Gastrocnemius medialis (tissue), 4 donors: ENCODE measurements around the gene PHF1.

Experiments
- CTCF ChIP-seq, 5 experiments: fragments of 450-650 bp in 3 of 5; fragments of 200-600 bp in 2 of 5; sonication (generic) in 2 of 5; IDR thresholded peaks in 4 of 5; conservative IDR thresholded peaks in 1 of 5; 1 replicate in 4 of 5; 2 replicates in 1 of 5; pipeline ENCODE4 v1.5.1; 2016 to 2019; ENCODE audit warnings: antibody characterized with exemption in 5 of 5, mild to moderate bottlenecking in 3 of 5, moderate library complexity in 3 of 5
- POLR2A ChIP-seq, 2 donors: fragments of 450-650 bp; IDR thresholded peaks; one replicate each; pipeline ENCODE4 v1.6.1; 2017; ENCODE audit warnings: antibody characterized with exemption in 2 of 2, mild to moderate bottlenecking in 2 of 2, moderate library complexity in 2 of 2

GRCh38 chr6:33380272-33380981 lies 30.4 kb upstream of the PHF1 start:
- no peak for TF ChIP-seq CTCF (IDR thresholded peaks at IDR 0.05 in 4 of 5, conservative IDR thresholded peaks at IDR 0.05 in 1 of 5)
- no peak for TF ChIP-seq POLR2A (IDR thresholded peaks at IDR 0.05)
